ENCODE results near the gene WDR18.

Gene WDR18

DNA sequence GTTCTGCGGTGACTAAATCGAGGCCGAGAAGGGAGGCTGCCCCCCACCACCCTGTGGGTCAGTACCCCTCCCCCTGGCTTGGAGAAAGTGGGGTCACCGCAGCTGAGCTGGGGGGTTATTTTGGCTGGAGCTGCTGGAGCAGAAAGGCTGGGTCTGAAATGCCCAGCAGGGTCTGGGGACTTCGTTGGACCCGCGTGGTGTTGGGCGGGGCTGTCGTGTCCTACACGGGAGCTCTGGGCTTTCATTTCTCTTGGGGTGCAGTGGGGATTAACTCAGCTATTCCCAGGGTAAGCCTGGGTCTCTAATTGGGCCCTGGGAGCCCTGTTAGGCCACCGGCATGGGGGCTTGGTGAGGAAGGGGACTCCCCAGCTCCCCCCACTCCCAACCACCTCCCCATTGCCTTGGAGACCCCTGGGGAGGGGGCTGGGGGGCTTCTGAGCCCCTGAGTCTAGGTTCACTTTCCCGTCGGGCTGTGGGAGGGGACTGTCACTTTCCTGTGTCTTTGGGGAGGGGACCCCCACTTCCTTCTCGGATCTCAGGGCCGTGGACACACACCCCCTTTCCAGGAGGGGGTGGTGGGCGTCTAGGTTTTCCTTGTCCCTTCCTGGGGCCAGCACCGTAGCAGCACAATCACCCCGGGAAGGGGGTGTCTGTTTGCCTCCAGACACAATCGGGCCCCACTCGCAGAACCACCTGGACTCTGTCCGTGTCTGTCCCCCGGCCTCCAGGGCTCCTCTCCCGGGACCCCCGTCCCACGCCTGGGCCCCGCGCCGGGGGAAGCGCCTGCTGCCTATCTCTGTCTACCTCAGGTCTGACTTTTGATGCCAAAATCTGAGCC lies 10.2 kb upstream of the WDR18 start:
- Mint-ChIP-seq H3K36me3 (peaks cover 7% of the 10 kb centered on the region), H3K4me1 (no peaks in the 10 kb centered on the region), H3K9me3 (no peaks in the 10 kb centered on the region), H3K27me3 (no peaks in the 10 kb centered on the region), H3K4me3 (no peak overlapping the region), H3K27ac (no peak overlapping the region)

DNA sequence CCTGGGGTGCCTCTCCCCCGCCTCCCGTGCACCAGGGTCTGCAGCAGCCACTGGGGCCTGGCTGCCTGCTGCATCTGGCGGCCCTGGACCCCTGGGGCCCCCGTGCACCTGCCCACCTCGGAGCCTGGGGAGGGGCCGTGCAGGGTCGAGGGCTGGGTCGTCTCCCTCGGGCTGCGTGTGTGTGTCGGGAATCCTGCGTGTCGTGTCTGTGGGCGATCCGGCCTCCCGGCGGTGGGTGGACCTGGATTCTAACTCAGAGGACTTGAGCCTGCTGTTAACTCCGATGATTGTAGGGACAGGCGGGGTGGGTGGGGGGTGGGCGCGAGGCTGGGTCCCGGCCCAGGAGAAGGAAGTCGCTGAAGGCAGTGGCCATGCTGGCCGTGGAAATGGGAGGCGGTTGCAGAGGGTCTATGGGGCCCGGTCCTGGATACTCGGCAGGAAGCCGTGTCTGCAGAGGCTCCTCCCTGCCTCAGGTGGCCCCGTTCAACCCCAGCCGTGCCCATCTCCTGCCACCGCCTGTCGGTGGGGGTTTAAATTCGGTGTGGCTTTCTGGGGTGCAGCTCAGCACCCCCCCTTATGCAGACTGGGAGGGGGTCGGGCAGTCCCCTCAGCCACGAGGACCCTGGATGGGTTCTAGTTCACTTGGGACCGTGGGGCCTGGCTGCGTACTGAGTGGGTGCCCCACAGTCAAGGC lies 9.4 kb upstream of the WDR18 start:
- Mint-ChIP-seq H3K9me3 (no peaks in the 10 kb centered on the region), H3K36me3 (peaks cover 7% of the 10 kb centered on the region), H3K4me1 (no peaks in the 10 kb centered on the region), H3K27me3 (no peaks in the 10 kb centered on the region), H3K4me3 (no peak overlapping the region), H3K27ac (no peak overlapping the region)

DNA sequence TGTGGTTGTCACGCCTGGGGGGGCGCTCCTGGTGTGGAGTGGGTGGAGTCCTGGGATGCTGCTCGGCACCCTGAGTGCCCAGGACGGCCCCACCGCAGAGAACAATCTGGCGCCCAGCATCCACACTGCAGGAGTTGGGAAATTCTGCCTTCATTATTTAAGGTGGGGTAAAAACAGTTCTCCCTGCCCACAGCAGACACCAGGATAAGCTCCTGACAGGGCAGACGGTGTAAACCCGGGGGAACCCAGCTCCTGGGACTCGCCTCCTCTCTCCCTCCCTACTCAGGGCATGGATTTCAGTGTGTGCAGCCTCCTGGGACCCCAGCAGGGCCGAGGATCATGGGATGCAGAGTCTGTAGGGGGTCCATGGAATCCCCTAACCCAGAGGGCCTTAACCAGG lies 7.7 kb upstream of the WDR18 start:
- no peaks in the 10 kb centered on the region for H3K9me3 Mint-ChIP-seq
- no peak overlapping the region for H3K27ac Mint-ChIP-seq
- peaks cover 3% of the 10 kb centered on the region for H3K36me3 Mint-ChIP-seq
- H3K4me3 Mint-ChIP-seq: no peak overlapping the region
- H3K27me3 Mint-ChIP-seq: no peaks in the 10 kb centered on the region
- H3K4me1 Mint-ChIP-seq: no peaks in the 10 kb centered on the region

DNA sequence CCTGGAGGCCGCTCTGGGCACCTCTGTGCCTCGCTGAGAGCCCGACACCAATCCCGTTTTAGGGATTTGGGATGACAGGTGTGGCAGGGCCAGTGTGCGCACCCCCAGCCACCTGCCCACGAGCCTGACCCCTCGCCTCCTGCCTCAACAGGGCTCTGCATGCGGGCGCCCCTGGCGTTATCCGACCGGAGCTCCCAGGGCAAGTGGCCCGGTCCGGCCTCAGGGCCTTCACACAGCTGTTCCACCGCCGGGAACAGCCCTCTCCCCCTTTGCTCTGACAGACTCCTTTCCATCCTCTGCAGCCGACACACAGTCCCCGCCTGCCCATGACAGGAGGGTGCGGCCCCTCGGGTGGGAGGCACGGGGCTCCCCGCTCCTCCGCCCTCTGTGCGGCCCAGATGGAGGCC lies 7.1 kb upstream of the WDR18 start:
- Mint-ChIP-seq H3K27me3 (no peaks in the 10 kb centered on the region), H3K36me3 (peaks cover 3% of the 10 kb centered on the region), H3K4me1 (no peaks in the 10 kb centered on the region), H3K27ac (no peak overlapping the region), H3K4me3 (no peak overlapping the region), H3K9me3 (no peaks in the 10 kb centered on the region)

- Mint-ChIP-seq H3K4me3 (no peak overlapping the region), H3K27me3 (no peaks in the 10 kb centered on the region), H3K36me3 (no peaks in the 10 kb centered on the region), H3K4me1 (no peaks in the 10 kb centered on the region), H3K9me3 (no peaks in the 10 kb centered on the region), H3K27ac (no peak overlapping the region)
Measured at GRCh38 chr19:979318-979741, 4.8 kb upstream of the WDR18 start.

DNA sequence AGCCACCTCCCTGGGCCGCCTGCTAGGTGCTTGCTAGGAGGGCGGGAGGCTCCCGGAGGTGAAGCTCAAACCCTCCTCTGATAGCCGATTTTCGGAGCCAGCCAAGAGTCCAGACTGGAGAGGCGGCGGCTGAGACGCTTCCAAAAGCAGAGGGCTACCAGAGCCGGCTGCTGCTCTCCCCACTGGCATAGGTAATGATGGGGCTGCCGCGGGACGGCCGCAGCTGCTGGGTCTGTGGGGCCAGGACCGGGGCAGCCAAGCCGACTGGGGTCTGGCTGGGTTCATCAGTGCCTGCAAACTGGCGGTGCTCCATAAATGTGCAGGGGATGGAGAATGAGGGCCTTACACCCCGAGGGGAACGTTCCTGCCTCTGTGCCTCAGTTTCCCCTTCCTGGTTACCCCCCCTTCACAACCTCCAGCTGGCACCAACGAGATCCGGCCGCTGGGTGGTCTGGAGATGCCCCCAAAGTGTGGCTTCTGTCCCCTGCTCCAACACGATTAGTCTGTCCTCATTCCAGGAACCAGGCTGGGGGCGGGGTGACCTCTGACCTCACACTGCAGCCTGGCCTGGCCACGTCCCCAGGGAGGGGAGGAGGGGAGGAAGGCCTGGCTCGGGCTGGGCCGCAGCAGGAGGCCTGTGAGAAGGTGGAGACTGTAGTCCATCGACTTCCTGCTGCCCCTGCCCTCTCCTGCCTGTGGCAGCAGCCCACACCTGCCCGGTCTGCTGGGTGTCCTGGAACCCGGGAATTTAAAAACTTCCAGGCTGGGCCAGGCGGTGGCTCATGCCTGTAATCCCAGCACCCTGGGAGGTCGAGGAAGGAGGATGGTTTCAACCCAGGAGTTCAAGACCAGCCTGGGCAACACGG lies 3.8 kb upstream of the WDR18 start:
- no peaks in the 10 kb centered on the region for H3K27me3 Mint-ChIP-seq
- H3K9me3 Mint-ChIP-seq: no peaks in the 10 kb centered on the region
- no peaks in the 10 kb centered on the region for H3K36me3 Mint-ChIP-seq
- peaks cover 5% of the 10 kb centered on the region for H3K4me1 Mint-ChIP-seq
- H3K4me3 Mint-ChIP-seq: no peak overlapping the region
- H3K27ac Mint-ChIP-seq: no peak overlapping the region

GRCh38 chr19:982567-983170 lies 1.5 kb upstream of the WDR18 start:
- no peaks in the 10 kb centered on the region for H3K36me3 Mint-ChIP-seq
- peak overlapping the region; percentile 65 for H3K4me3 Mint-ChIP-seq
- H3K27me3 Mint-ChIP-seq: no peaks in the 10 kb centered on the region
- peaks cover 9% of the 10 kb centered on the region for H3K4me1 Mint-ChIP-seq
- H3K9me3 Mint-ChIP-seq: no peaks in the 10 kb centered on the region
- H3K27ac Mint-ChIP-seq: no peak overlapping the region

DNA sequence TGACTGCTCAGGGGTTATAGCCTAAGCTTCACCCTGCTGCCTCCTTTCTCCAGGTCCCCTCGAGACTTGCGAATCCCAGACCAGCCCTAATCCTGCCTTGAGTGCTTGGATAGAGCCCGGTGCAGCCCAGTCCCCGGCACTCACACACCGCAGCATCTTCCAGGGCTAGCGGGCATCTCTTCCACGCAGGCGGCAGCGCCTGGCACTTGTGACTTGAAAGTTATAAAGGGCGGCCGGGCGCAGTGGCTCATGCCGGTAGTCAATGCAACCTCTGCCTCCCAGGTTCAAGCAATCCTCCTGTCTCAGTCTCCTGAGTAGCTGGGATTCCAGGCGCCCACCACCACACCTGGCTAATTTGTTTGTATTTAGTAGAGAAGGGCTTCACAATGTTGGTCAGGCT lies 1.9 kb downstream of the WDR18 start:
- H3K27ac Mint-ChIP-seq: no peak overlapping the region
- no peaks in the 10 kb centered on the region for H3K9me3 Mint-ChIP-seq
- H3K27me3 Mint-ChIP-seq: no peaks in the 10 kb centered on the region
- peaks cover 2% of the 10 kb centered on the region for H3K36me3 Mint-ChIP-seq
- peaks cover 13% of the 10 kb centered on the region for H3K4me1 Mint-ChIP-seq
- H3K4me3 Mint-ChIP-seq: peak overlapping the region; percentile 95

GRCh38 chr19:988081-988480 lies 3.9 kb downstream of the WDR18 start:
- H3K36me3 Mint-ChIP-seq: peaks cover 4% of the 10 kb centered on the region
- peaks cover 13% of the 10 kb centered on the region for H3K4me1 Mint-ChIP-seq
- no peaks in the 10 kb centered on the region for H3K9me3 Mint-ChIP-seq
- no peak overlapping the region for H3K4me3 Mint-ChIP-seq
- no peaks in the 10 kb centered on the region for H3K27me3 Mint-ChIP-seq
- H3K27ac Mint-ChIP-seq: no peak overlapping the region

GRCh38 chr19:988510-988909 lies 4.4 kb downstream of the WDR18 start:
- peaks cover 13% of the 10 kb centered on the region for H3K4me1 Mint-ChIP-seq

DNA sequence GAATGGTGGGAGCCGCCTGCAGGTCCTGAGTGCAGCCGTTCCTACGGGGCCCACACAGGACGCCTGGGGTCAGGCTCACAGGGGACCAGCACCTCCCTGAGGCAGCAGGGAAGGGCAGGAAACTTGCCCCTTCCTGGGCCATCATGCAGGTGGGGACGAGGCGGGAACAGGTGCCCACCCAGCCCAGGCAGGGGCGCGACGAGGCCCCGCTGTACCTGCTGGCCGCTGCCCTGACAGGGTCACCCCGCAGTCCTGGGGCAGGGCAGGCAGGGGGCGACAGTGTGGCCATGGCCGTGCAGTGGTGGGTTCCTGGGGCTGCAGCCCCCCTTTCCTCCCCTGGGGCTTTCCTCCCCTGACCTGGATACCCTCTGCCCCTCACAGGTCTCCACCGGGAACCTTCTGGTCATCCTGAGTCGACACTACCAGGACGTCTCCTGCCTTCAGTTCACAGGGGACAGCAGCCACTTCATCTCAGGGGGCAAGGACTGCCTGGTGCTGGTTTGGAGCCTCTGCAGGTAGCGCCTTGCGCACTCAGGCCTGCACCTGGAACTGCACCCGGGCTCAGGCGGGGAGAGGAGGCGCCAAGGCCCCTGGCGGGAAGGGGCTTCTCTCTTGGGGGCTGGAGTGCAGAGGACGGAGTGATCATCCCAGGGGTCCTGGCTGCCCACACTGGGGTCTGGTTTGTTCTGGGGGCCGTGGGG lies 5.4 kb downstream of the WDR18 start:
- no peak overlapping the region for H3K27ac Mint-ChIP-seq

More at GRCh38 chr19:988510-988909, 4.4 kb downstream of the WDR18 start:
- H3K27ac Mint-ChIP-seq: no peak overlapping the region
- H3K36me3 Mint-ChIP-seq: peaks cover 4% of the 10 kb centered on the region
- no peaks in the 10 kb centered on the region for H3K9me3 Mint-ChIP-seq
- no peak overlapping the region for H3K4me3 Mint-ChIP-seq
- H3K27me3 Mint-ChIP-seq: no peaks in the 10 kb centered on the region

DNA sequence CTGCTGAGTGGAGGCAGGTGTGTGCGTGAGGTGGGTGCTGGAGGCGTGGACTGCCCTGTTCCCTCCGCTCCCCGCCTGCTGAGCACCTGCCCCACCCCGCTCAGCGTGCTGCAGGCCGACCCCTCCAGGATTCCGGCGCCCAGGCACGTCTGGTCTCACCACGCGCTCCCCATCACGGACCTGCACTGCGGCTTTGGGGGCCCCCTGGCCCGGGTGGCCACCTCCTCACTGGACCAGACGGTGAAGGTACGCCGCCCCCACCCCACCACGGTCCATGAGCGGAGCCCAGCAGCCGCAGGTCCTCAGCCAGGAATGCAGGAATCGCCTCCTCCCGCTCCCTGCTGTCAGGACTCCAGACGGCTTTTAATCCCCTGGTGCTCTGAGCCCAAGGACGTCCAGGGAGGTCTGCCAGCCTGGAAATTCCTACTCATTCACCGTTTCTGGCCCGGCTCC lies 6.0 kb downstream of the WDR18 start:
- H3K27ac Mint-ChIP-seq: no peak overlapping the region
- H3K9me3 Mint-ChIP-seq: no peaks in the 10 kb centered on the region
- peaks cover 4% of the 10 kb centered on the region for H3K36me3 Mint-ChIP-seq
- H3K27me3 Mint-ChIP-seq: no peaks in the 10 kb centered on the region
- H3K4me3 Mint-ChIP-seq: no peak overlapping the region
- H3K4me1 Mint-ChIP-seq: peaks cover 8% of the 10 kb centered on the region

More for the DNA sequence above, 5.4 kb downstream of the WDR18 start:
- H3K4me3 Mint-ChIP-seq: no peak overlapping the region
- H3K9me3 Mint-ChIP-seq: no peaks in the 10 kb centered on the region
- peaks cover 4% of the 10 kb centered on the region for H3K36me3 Mint-ChIP-seq
- no peaks in the 10 kb centered on the region for H3K27me3 Mint-ChIP-seq
- H3K4me1 Mint-ChIP-seq: peaks cover 13% of the 10 kb centered on the region

DNA sequence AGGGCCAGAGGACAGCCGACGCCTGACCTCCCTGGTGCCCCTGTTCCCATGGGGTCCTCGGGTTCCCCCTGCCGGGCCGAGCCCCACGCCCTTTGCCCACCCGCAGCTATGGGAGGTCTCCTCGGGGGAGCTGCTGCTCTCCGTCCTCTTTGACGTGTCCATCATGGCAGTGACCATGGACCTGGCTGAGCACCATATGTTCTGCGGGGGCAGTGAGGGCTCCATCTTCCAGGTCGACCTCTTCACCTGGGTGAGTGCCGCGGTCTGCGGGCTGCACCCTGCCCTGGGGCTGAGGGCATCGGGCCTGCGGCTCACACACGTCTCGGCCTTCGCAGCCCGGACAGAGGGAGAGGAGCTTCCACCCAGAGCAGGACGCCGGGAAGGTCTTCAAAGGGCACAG lies 6.6 kb downstream of the WDR18 start:
- Mint-ChIP-seq H3K36me3 (peaks cover 4% of the 10 kb centered on the region), H3K27me3 (no peaks in the 10 kb centered on the region), H3K9me3 (no peaks in the 10 kb centered on the region), H3K4me1 (peaks cover 4% of the 10 kb centered on the region), H3K4me3 (no peak overlapping the region), H3K27ac (no peak overlapping the region)

DNA sequence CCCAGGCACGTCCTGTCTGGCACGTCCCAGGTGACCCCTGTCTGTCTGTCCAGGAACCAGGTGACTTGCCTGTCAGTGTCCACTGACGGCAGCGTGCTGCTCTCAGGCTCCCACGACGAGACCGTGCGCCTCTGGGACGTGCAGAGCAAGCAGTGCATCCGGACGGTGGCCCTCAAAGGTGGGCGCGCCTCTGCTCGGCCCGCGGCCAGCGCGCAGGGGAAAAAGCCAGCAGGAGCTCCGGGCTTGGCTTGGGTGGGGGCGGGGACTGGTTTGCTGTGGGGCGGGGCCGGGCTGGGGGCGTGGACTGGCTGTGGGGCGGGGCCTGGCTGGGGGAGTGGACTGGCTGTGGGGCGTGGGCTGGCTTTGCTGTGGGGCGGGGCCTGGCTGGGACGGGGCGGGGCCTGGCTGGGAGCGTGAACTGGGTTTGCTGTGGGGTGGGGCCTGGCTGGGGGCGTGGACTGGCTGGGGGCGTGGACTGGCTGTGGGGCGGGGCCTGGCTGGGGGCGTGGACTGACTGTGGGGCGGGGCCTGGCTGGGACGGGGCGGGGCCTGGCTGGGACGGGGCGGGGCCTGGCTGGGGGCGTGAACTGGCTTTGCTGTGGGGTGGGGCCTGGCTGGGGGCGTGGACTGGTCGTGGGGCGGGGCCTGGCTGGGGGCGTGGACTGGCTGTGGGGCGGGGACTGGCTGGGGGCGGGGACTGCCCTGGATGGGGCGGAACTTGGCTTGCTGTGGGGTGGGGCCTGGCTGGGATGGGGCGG lies 7.2 kb downstream of the WDR18 start:
- no peaks in the 10 kb centered on the region for H3K9me3 Mint-ChIP-seq
- peaks cover 4% of the 10 kb centered on the region for H3K36me3 Mint-ChIP-seq
- H3K4me1 Mint-ChIP-seq: peaks cover 7% of the 10 kb centered on the region
- no peak overlapping the region for H3K4me3 Mint-ChIP-seq
- no peak overlapping the region for H3K27ac Mint-ChIP-seq
- H3K27me3 Mint-ChIP-seq: no peaks in the 10 kb centered on the region
